NB4 (cell line): Measurements from ENCODE around the gene NLRP6.
"Not testable (repeated sequence)": the region's sequence is repeated elsewhere in the genome, so short reads cannot be mapped to it uniquely, and the experiment has no call there.

Experiments used
- DNase-seq: peaks from one replicate; pipeline ENCODE4 v3.0.0; 2010; ENCODE audit warnings: low read depth
- H3K4me3 ChIP-seq: one replicate; pipeline ENCODE4 v1.5.1; 2011; ENCODE audit warnings: mild to moderate bottlenecking, low read depth, low read length, moderate library complexity
- MYC ChIP-seq: IDR thresholded peaks from 2 replicates; pipeline ENCODE4 v1.6.1; 2011; ENCODE audit warnings: low read depth, low read length
- POLR2A ChIP-seq: IDR thresholded peaks from 2 replicates; pipeline ENCODE4 v1.6.1; 2011; ENCODE audit warnings: mild to moderate bottlenecking; ENCODE audit not compliant: insufficient read length; ENCODE audit errors: extremely low read depth
- TF ChIP-seq, protein P1 (sequence below): IDR thresholded peaks from one replicate; pipeline ENCODE4 v1.5.1; 2012; ENCODE audit warnings: low read depth, low read length
- TF ChIP-seq, protein P2 (sequence below): IDR thresholded peaks from 2 replicates; pipeline ENCODE4 v1.6.1; 2011; ENCODE audit warnings: low read depth, low read length

The NLRP6 gene

DNA sequence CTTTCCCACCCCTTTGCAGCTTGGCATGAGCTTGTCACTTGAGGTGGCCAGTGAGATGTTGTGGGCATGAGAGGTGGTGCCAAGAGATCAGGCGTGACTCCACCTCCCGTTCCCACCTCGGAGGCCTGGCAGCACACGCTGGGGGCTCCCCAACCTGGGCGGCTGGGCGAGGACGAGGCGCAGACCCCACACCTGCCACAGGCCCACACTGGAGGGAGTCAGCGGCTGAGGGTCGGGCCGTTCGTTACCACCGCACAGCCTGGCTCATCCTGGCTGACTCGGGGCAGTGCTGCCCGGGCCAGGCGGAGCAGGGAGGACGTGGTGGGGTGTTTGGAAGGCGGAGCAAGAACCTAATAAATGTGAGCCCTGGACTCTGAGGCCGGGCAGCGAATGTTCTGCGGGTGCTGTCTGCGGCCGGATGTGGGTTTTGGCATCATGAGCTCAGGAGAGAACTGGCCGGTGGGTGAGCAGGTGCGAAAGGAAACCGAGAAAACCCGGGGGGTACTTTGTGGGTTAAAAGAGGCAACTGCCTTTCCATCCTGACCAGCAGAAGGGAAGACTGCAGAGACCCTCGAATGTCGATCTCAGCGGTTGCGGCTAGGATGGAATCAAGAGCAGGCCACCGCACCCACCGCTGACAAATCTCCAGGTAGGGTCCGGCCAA, 52.6 kb downstream of the NLRP6 start:
- TF ChIP-seq, protein P1, sequence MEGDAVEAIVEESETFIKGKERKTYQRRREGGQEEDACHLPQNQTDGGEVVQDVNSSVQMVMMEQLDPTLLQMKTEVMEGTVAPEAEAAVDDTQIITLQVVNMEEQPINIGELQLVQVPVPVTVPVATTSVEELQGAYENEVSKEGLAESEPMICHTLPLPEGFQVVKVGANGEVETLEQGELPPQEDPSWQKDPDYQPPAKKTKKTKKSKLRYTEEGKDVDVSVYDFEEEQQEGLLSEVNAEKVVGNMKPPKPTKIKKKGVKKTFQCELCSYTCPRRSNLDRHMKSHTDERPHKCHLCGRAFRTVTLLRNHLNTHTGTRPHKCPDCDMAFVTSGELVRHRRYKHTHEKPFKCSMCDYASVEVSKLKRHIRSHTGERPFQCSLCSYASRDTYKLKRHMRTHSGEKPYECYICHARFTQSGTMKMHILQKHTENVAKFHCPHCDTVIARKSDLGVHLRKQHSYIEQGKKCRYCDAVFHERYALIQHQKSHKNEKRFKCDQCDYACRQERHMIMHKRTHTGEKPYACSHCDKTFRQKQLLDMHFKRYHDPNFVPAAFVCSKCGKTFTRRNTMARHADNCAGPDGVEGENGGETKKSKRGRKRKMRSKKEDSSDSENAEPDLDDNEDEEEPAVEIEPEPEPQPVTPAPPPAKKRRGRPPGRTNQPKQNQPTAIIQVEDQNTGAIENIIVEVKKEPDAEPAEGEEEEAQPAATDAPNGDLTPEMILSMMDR = no peak
- TF ChIP-seq, protein P2, sequence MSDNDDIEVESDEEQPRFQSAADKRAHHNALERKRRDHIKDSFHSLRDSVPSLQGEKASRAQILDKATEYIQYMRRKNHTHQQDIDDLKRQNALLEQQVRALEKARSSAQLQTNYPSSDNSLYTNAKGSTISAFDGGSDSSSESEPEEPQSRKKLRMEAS = no peak
- TF ChIP-seq POLR2A (no peak), MYC (no peak)
- H3K4me3 ChIP-seq = no peak overlapping the region

DNA sequence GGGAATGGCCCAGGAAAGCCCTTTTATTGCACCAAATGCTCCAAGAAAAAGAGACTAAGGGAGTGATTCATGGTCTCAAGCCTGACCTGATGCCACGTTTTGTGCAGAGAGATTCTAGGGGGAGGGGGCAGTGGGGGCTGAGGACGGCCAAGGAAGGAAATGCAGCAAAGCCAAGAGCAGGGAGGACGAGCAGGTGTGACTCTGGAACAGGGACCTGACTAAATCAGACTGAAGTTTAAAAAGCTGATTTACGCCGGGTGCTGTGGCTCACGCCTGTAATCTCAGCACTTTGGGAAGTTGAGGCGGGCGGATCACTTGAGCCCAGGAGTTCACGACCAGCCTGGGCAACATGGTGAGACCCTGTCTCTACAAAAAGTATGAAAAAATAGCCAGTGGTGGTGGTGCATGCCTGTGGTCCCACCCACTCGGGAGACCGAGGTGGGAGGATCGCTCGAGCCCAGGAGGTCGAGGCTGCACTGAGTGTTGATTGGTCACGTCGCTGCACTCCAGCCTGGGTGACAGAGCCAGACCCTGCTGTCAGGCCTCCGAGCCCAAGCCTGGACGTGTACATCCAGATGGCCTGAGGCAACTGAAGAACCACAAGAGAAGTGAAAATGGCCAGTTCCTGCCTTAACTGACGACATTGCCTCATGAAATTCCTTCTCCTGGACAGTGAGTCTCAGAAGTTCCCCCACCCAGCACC, 53.3 kb downstream of the NLRP6 start:
- H3K4me3 ChIP-seq = no peak overlapping the region
- TF ChIP-seq MYC (no peak), POLR2A (no peak)
- TF ChIP-seq, protein P1 = no peak
- TF ChIP-seq, protein P2 = no peak
- DNase-seq = no peak

More for the DNA sequence above, 52.6 kb downstream of the NLRP6 start:
- DNase-seq = peak; percentile 55

DNA sequence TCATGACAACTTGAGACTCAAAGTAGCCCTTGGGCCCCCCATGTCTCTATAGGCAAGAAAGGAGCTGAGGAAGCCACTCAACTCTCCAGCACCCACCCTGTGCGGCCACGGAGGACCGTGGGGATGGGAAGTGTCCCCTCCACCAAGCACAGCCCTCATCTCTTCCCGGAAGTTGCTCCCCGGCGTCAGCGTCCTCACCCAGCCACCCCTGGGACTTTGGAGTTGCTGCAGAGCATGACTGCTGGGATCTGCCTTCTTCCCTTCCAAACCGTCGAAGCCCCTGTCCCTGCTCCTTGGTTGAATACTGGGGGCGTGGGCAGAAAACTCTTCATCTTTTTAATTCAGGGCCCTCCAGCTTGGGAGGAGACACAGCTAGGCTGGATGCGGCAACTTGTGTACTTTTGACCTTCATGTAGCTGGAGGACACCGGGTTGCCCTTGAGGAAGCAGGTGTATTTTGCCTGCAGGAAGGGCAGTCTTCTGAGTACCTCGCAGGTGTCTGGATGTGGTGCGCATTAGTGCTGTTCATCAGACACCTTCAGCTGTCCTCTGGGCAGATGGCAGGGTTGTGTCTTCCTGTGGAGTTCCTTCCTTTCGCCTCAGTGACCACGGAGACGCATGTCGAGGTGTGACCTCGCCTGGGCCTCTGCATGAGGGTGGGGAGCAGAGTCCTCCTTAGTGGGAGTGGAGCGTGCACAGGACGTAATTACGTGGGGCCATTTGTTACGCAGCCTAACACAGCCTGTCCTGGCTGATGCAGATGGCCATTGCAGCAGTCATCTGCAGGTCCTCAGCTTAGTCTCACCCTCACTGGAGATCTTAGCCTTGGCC, 54.7 kb downstream of the NLRP6 start:
- TF ChIP-seq, protein P2 = no peak
- TF ChIP-seq, protein P1 = no peak
- no peak for TF ChIP-seq MYC
- TF ChIP-seq POLR2A = no peak
- H3K4me3 ChIP-seq = no peak overlapping the region
- DNase-seq = no peak

DNA sequence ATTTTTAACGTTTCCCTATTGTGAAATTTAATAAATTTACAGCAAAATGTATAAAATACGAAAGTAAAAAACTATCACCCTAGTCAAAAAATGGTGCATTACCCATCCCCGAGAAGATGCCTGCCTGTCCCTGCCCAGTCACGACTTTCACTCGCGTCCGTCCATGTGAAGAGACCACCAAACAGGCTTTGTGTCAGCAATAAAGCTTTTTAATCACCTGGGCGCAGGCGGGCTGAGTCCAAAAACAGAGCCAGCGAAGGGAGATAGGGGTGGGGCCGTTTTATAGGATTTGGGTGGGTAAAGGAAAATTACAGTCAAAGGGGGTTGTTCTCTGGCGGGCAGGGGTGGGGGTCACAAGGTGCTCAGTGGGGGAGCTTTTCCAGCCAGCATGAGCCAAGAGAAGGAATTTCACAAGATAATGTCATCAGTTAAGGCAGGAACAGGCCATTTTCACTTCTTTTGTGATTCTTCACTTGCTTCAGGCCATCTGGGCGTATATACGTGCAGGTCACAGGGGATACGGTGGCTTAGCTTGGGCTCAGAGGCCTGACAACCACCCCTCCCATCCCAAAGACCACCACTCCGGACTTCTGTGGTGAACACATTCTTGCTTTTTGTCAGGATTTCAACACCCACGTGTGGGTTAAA, 55.5 kb downstream of the NLRP6 start:
- not testable (repeated sequence) for DNase-seq, H3K4me3 ChIP-seq

DNA sequence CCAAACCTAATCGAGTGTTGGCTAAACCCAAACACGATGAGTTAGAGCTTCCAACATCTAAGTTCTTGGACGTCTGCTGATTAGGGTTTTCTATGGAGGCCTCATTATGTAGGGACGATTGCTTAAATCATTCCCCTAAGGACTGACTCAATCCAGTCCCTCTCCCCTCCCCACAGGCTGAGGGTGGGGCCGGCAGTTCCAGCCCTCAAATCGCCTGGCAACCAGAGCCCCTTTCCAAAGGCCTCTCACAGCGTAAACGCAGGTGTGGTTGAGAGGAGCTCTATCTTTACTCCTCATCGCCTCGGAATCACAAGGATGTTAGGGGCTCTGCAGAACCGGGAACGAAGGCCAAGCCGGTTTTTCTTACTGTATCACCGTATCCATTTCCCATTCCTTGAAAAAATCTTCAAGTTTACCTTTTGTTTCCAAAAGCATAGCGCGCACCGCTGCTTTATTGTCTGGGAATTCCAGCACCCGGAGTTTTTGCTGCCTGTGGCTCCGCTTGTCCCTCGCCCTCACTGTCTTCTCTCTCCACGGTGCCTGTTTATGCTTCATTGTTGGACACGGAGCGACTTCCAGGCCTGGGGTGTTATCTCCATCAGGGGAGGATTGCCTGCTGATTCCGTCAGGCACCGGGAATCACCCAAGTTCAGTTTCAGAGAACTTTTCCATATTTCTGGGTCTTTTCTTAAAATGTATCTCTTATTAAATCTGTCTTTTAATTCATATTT, 56.2 kb downstream of the NLRP6 start:
- no peak overlapping the region for H3K4me3 ChIP-seq
- TF ChIP-seq, protein P2 = no peak
- TF ChIP-seq, protein P1 = no peak
- peak; percentile 84 for DNase-seq
